GM12878 (cell line): ENCODE results near the gene RTCA. TPM values are rescaled to one million over a fixed set of nuclear protein-coding genes. Genes with fewer than 3 reads are reported as not detected.

Experiments
- ATAC-seq: fragments of 200-7000 bp; cut with Tn5 transposase; 3 replicates; pipeline ENCODE4 v1.9.1; 2020; ENCODE audit warnings: mild to moderate bottlenecking, moderate library complexity
- BruUV-seq: library from RNA; stranded (reverse); fragments of 400-500 nt; replicated peaks from 2 replicates; lab custom pipeline; 2021; lab: Mats Ljungman, UMichigan
- CTCF ChIA-PET: fragments of 300-600 bp; sonication (Branson Sonifier 250); formaldehyde crosslinking; extraction: SDS; loops from one replicate; lab custom pipeline; 2021; ENCODE audit warnings: inconsistent platforms; lab: Yijun Ruan, JAX
- POLR2A ChIA-PET: fragments of 350-600 bp; formaldehyde crosslinking; extraction: SDS; loops from one replicate; lab custom pipeline; 2021; ENCODE audit warnings: inconsistent platforms; lab: Charles Lee
- RAD21 ChIA-PET: fragments of 300-600 bp; sonication (Branson Sonifier 250); formaldehyde crosslinking; loops from one replicate; lab custom pipeline; 2023; ENCODE audit warnings: antibody characterized with exemption; ENCODE audit not compliant: unreplicated experiment; lab: Charles Lee
- SMC1A ChIA-PET: fragments of 300-600 bp; sonication (Branson Sonifier 250); formaldehyde crosslinking; loops from one replicate; lab custom pipeline; 2023; ENCODE audit not compliant: unreplicated experiment, uncharacterized antibody; lab: Charles Lee
- DNase-seq: peaks from one replicate; pipeline ENCODE4 v3.0.0-alpha.2; 2011; ENCODE audit warnings: low read depth, low spot score
- FAIRE-seq: peaks from 3 replicates; lab custom pipeline; 2011; peaks lifted over from hg19 to GRCh38; lab: Jason Lieb, UNC
- H2AFZ ChIP-seq: 2 replicates; pipeline ENCODE4 v1.6.0; 2011; ENCODE audit warnings: low read depth, low read length, control low read depth; ENCODE audit not compliant: control insufficient read depth
- H3K27ac ChIP-seq: 2 replicates; pipeline ENCODE4 v1.5.1; 2011; ENCODE audit warnings: control low read depth; ENCODE audit not compliant: control insufficient read depth, insufficient read depth
- H3K27me3 ChIP-seq, 2 experiments: replicated peaks in 1 of 2; 2 replicates each; pipeline versions ENCODE4 v1.6.0 to v1.6.1; 2011; ENCODE audit warnings: low read length in 1 of 2; ENCODE audit not compliant: control insufficient read depth in 2 of 2, insufficient read depth in 2 of 2
- H3K36me3 ChIP-seq, 2 experiments: 2 replicates each; pipeline ENCODE4 v1.5.1; 2011; ENCODE audit warnings: low read length in 1 of 2; ENCODE audit not compliant: control insufficient read depth in 2 of 2, insufficient read depth in 2 of 2
- H3K4me1 ChIP-seq: 2 replicates; pipeline ENCODE4 v1.6.1; 2011; ENCODE audit warnings: mild to moderate bottlenecking, low read length, moderate library complexity, mixed read lengths; ENCODE audit not compliant: control insufficient read depth, insufficient read depth
- H3K4me2 ChIP-seq: 2 replicates; pipeline ENCODE4 v1.6.0; 2011; ENCODE audit warnings: control low read depth; ENCODE audit not compliant: control insufficient read depth, insufficient read depth
- H3K4me3 ChIP-seq: fragments of 200-600 bp; sonication (generic); 2 replicates; pipeline ENCODE4 v1.5.1; 2016
- H3K79me2 ChIP-seq: 2 replicates; pipeline ENCODE4 v1.6.0; 2011; ENCODE audit warnings: low read length; ENCODE audit not compliant: control insufficient read depth, insufficient read depth
- H3K9ac ChIP-seq: 2 replicates; pipeline ENCODE4 v1.8.0; 2011; ENCODE audit warnings: low read length, control low read depth, mixed read lengths; ENCODE audit not compliant: control insufficient read depth, insufficient read depth
- H3K9me3 ChIP-seq: replicated peaks from 3 replicates; pipeline ENCODE4 v1.5.1; 2011; ENCODE audit warnings: mild to moderate bottlenecking, low read length; ENCODE audit not compliant: control insufficient read depth, insufficient read depth
- H4K20me1 ChIP-seq: 2 replicates; pipeline ENCODE4 v1.6.0; 2011; ENCODE audit not compliant: control insufficient read depth, insufficient read depth
- CBX3 ChIP-seq: fragments of 200-600 bp; sonication (generic); IDR thresholded peaks from 2 replicates; pipeline ENCODE4 v1.6.1; 2016; ENCODE audit warnings: low read depth, borderline replicate concordance
- CUX1 ChIP-seq: IDR thresholded peaks from 2 replicates; pipeline ENCODE4 v1.6.1; 2012; ENCODE audit warnings: improper control_type of control experiment, low read depth, low read length; ENCODE audit not compliant: insufficient replicate concordance
- EGR1 ChIP-seq, 2 experiments: IDR thresholded peaks; 1 replicate in 1 of 2; 2 replicates in 1 of 2; pipeline ENCODE4 v1.6.1; 2011 to 2012; ENCODE audit warnings: low read depth in 2 of 2, low read length in 2 of 2, borderline replicate concordance in 1 of 2, mild to moderate bottlenecking in 1 of 2, moderate library complexity in 1 of 2
- SMAD1 ChIP-seq: fragments of 450-650 bp; IDR thresholded peaks from 2 replicates; pipeline ENCODE4 v1.6.1; 2018; ENCODE audit warnings: mild to moderate bottlenecking, low read depth; ENCODE audit not compliant: partially characterized antibody
- WGBS: methylation state at CpG from one replicate; pipeline ENCODE4 v1.1.6; 2016; ENCODE audit warnings: low lambda C conversion rate; ENCODE audit not compliant: insufficient replicate concordance, insufficient coverage; ENCODE audit errors: missing lambda C conversion rate; 5-methylcytosine and 5-hydroxymethylcytosine counted together
- in situ Hi-C: fragments of 300-500 bp; cut with MboI; formaldehyde crosslinking; loops from 9 replicates; pipeline ENCODE4 v1.14.3; 2018; ENCODE audit warnings: mixed read lengths
- intact Hi-C: fragments of 100-400 bp; cut with micrococcal nuclease; formaldehyde crosslinking; loops from one replicate; pipeline ENCODE4 v1.14.2; 2022; ENCODE audit not compliant: unreplicated experiment
- polyA plus RNA-seq, 11 experiments: library from polyadenylated mRNA; depleted of rRNA in 4 of 11; unstranded in 6 of 11; stranded (reverse) in 5 of 11; fragments of >200 nt; fragmentation: Nextera tagmentation in 4 of 11; fragmentation: Illumina TruSeq in 1 of 11; extraction: Ambion mirVana in 4 of 11; extraction: Trizol in 1 of 11; gene quantifications; 1 replicate in 1 of 11; 2 replicates in 10 of 11; pipeline versions ENCODE4 v1.2.1 to v1.2.3, GENCODE V29; 2011 to 2016; ENCODE audit warnings: inconsistent platforms in 2 of 11, missing spikeins in 2 of 11, low read depth in 1 of 11
- total RNA-seq, 4 experiments: library from RNA; depleted of rRNA in 3 of 4; stranded (reverse); fragments of >200 nt in 3 of 4; fragmentation: Illumina TruSeq in 1 of 4; extraction: Trizol in 1 of 4; gene quantifications; 2 replicates each; pipeline versions ENCODE4 v1.2.1 to v1.2.3, GENCODE V29; 2013 to 2021
- TF ChIP-seq, protein P1 (sequence below): fragments of 450-650 bp; formaldehyde crosslinking; IDR thresholded peaks from 2 replicates; pipeline ENCODE4 v1.4.0; 2022; ENCODE audit warnings: mild to moderate bottlenecking, moderate library complexity
- TF ChIP-seq, protein P2 (sequence below): fragments of 450-650 bp; IDR thresholded peaks from 2 replicates; pipeline ENCODE4 v1.6.1; 2017; ENCODE audit warnings: mild to moderate bottlenecking, moderate library complexity

Gene RTCA
- total and polyA plus RNA-seq, 10 of the 15 experiments (the other 5 are each of a cell fraction or from before 2014, with no cell fraction given), result 10.3 to 63.5 (median 37.3) TPM

- TF ChIP-seq, protein P1, sequence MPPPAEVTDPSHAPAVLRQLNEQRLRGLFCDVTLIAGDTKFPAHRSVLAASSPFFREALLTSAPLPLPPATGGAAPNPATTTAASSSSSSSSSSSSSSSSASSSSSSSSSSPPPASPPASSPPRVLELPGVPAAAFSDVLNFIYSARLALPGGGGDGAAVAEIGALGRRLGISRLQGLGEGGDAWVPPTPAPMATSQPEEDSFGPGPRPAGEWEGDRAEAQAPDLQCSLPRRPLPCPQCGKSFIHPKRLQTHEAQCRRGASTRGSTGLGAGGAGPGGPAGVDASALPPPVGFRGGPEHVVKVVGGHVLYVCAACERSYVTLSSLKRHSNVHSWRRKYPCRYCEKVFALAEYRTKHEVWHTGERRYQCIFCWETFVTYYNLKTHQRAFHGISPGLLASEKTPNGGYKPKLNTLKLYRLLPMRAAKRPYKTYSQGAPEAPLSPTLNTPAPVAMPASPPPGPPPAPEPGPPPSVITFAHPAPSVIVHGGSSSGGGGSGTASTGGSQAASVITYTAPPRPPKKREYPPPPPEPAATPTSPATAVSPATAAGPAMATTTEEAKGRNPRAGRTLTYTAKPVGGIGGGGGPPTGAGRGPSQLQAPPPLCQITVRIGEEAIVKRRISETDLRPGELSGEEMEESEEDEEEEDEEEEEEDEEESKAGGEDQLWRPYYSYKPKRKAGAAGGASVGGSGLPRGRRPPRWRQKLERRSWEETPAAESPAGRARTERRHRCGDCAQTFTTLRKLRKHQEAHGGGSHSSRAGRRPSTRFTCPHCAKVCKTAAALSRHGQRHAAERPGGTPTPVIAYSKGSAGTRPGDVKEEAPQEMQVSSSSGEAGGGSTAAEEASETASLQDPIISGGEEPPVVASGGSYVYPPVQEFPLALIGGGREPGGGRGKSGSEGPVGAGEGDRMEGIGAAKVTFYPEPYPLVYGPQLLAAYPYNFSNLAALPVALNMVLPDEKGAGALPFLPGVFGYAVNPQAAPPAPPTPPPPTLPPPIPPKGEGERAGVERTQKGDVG, result no peak
These were observed 50.6 kb downstream of the RTCA start (continued) for GRCh38 chr1:100316622-100317021.

- H3K27ac ChIP-seq, result no peak overlapping the region
- no peak overlapping the region for H3K4me2 ChIP-seq
- no peaks in the 10 kb centered on the region for H4K20me1 ChIP-seq
- H3K27me3 ChIP-seq, result no peaks in the 10 kb centered on the region
- peaks cover 8% of the 10 kb centered on the region; the same call in 2 of the 3 replicates for H3K9me3 ChIP-seq
- WGBS, result 95% methylated on average over 2 of the region's 2 CpGs
- CTCF ChIA-PET, result no interaction called here
- FAIRE-seq (no peak), ATAC-seq (no peak), DNase-seq (no peak)
- no peaks in the 10 kb centered on the region for H3K79me2 ChIP-seq
- POLR2A ChIA-PET, result no interaction called here
- no TSS peak for BruUV-seq
- H2AFZ ChIP-seq, result no peak overlapping the region
- in situ Hi-C loops (no loop called here), intact Hi-C loops (no loop called here)
- no peaks in the 10 kb centered on the region for H3K4me1 ChIP-seq
- no peaks in the 10 kb centered on the region for H3K36me3 ChIP-seq
- RAD21 ChIA-PET, result no interaction called here
- no peak overlapping the region for H3K4me3 ChIP-seq
- H3K9ac ChIP-seq, result no peak overlapping the region
- SMC1A ChIA-PET, result no interaction called here
- TF ChIP-seq CUX1 (no peak), EGR1 (IDR thresholded peaks at IDR 0.05; ENCODE audit: borderline replicate concordance in 1 of 2, low read depth in 2 of 2, low read length in 2 of 2) (no peak), CBX3 (no peak), SMAD1 (no peak)
- TF ChIP-seq, protein P2, sequence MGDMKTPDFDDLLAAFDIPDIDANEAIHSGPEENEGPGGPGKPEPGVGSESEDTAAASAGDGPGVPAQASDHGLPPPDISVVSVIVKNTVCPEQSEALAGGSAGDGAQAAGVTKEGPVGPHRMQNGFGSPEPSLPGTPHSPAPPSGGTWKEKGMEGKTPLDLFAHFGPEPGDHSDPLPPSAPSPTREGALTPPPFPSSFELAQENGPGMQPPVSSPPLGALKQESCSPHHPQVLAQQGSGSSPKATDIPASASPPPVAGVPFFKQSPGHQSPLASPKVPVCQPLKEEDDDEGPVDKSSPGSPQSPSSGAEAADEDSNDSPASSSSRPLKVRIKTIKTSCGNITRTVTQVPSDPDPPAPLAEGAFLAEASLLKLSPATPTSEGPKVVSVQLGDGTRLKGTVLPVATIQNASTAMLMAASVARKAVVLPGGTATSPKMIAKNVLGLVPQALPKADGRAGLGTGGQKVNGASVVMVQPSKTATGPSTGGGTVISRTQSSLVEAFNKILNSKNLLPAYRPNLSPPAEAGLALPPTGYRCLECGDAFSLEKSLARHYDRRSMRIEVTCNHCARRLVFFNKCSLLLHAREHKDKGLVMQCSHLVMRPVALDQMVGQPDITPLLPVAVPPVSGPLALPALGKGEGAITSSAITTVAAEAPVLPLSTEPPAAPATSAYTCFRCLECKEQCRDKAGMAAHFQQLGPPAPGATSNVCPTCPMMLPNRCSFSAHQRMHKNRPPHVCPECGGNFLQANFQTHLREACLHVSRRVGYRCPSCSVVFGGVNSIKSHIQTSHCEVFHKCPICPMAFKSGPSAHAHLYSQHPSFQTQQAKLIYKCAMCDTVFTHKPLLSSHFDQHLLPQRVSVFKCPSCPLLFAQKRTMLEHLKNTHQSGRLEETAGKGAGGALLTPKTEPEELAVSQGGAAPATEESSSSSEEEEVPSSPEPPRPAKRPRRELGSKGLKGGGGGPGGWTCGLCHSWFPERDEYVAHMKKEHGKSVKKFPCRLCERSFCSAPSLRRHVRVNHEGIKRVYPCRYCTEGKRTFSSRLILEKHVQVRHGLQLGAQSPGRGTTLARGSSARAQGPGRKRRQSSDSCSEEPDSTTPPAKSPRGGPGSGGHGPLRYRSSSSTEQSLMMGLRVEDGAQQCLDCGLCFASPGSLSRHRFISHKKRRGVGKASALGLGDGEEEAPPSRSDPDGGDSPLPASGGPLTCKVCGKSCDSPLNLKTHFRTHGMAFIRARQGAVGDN, result no peak
These were observed 54.5 kb downstream of the RTCA start for GRCh38 chr1:100320311-100321099.
